ENCODE measurements around the gene SH3PXD2A. TPM values are rescaled to one million over a fixed set of nuclear protein-coding genes. Genes with fewer than 3 reads are reported as not detected.

The SH3PXD2A gene
- total and polyA plus RNA-seq, 9 of the 15 experiments (the other 6 are each of a cell fraction or from before 2014, with no cell fraction given): 0.41 to 9.3 (median 2.5) TPM

GRCh38 chr10:103802637-103803353 lies 52.6 kb downstream of the SH3PXD2A start:
- POLR2A ChIA-PET: interaction anchor here (0.7 kb wide), 1 partner anchor 13 kb away, joined by 3 read pairs; no protein-coding TSS in a partner anchor
- 0 out of 2 replicates have a peak, but pooled peaks cover 5% of the 10 kb centered on the region for H4K20me1 ChIP-seq (replicated peaks; ENCODE audit: control insufficient read depth, insufficient read depth, low read length)
- BruUV-seq (replicated peaks): no TSS peak

More at GRCh38 chr10:103802637-103803353, 52.6 kb downstream of the SH3PXD2A start:
- Histone ChIP-seq H2AFZ (ENCODE audit: low read depth, low read length) (no peak overlapping the region), H3K9ac (ENCODE audit: insufficient read depth in 1 of 2, low read depth in 2 of 2, low read length in 2 of 2) (no peak overlapping the region), H3K4me1 (replicated peaks in 1 of 2; ENCODE audit: control insufficient read depth in 2 of 2, insufficient read depth in 2 of 2, low read length in 2 of 2) (no peaks in the 10 kb centered on the region; a peak in 1 of 5 replicates), H3K4me3 (no peak overlapping the region), H3K9me3 (replicated peaks; ENCODE audit: control insufficient read depth, insufficient read depth, low read depth, low read length) (no peaks in the 10 kb centered on the region), H3K36me3 (ENCODE audit: control insufficient read depth, insufficient read depth, low read length) (no peaks in the 10 kb centered on the region), H3K79me2 (ENCODE audit: control insufficient read depth, insufficient read depth, low read length) (no peaks in the 10 kb centered on the region), H3K27me3 (ENCODE audit: control insufficient read depth in 2 of 2, insufficient read depth in 2 of 2, low read length in 2 of 2) (peaks cover 7 to 60% of the 10 kb centered on the region in 2 experiments; a peak in 3 of 5 replicates), H3K27ac (ENCODE audit: extremely low read depth, low read depth, low read length) (no peak overlapping the region), H3K4me2 (ENCODE audit: insufficient read depth, low read length) (no peak overlapping the region), H3K9me1 (ENCODE audit: control insufficient read depth, insufficient read depth, low read length) (no peaks in the 10 kb centered on the region)
- WGBS (ENCODE audit: insufficient coverage, low coverage, missing lambda C conversion rate): 8% methylated on average over 5 of the region's 7 CpGs
- CTCF ChIA-PET (ENCODE audit: low intra/inter-chr PET ratio): no interaction called here
- no peak for TF ChIP-seq ARID2 (IDR thresholded peaks at IDR 0.05)
- TF ChIP-seq HDGF (IDR thresholded peaks at IDR 0.05): no peak
- TF ChIP-seq ESRRA (IDR thresholded peaks at IDR 0.05; ENCODE audit: borderline replicate concordance, low read depth): no peak
- TF ChIP-seq NR3C1 (CRISPR knock-in tag; IDR thresholded peaks at IDR 0.05): no peak
- no peak for TF ChIP-seq ZNF280B (CRISPR knock-in tag; IDR thresholded peaks at IDR 0.05)
- no peak for TF ChIP-seq JUNB (CRISPR knock-in tag; conservative IDR thresholded peaks at IDR 0.05)
- TF ChIP-seq KHSRP (IDR thresholded peaks at IDR 0.05): no peak
- TF ChIP-seq HES1 (IDR thresholded peaks at IDR 0.05; ENCODE audit: low read depth): no peak
- TF ChIP-seq HOXB6 (CRISPR knock-in tag; IDR thresholded peaks at IDR 0.05; ENCODE audit: borderline replicate concordance): no peak
- TF ChIP-seq MXD1 (CRISPR knock-in tag; IDR thresholded peaks at IDR 0.05; ENCODE audit: borderline replicate concordance, poor library complexity, severe bottlenecking): no peak
- TF ChIP-seq SRF (CRISPR knock-in tag; IDR thresholded peaks at IDR 0.05): no peak
- TF ChIP-seq PHTF2 (CRISPR knock-in tag; IDR thresholded peaks at IDR 0.05): no peak
- no peak for TF ChIP-seq TCF3 (CRISPR knock-in tag; IDR thresholded peaks at IDR 0.05)
- in situ Hi-C loops (cut with MboI): no loop called here
- ATAC-seq: no peak
- no peak for FAIRE-seq
- intact Hi-C loops (cut with micrococcal nuclease): no loop called here
- no peak for DNase-seq (ENCODE audit: extremely low read depth in 1 of 4, low spot score in 3 of 4)

All from K562 (cell line).